ENCODE data around the gene CDH4. TPM values are rescaled to one million over a fixed set of nuclear protein-coding genes. Genes with fewer than 3 reads are reported as not detected.

CDH4 gene
- total RNA-seq, 2 experiments from 2014 or later = 0.10 to 0.15 TPM

GRCh38 chr20:61807471-61808160 lies 555.6 kb downstream of the CDH4 start:
- H3K4me1 Mint-ChIP-seq (ENCODE audit: low read depth) = peaks cover 6% of the 10 kb centered on the region
- H3K27ac Mint-ChIP-seq = no peak overlapping the region
- no peaks in the 10 kb centered on the region for H3K9me3 Mint-ChIP-seq
- H3K36me3 Mint-ChIP-seq (ENCODE audit: low read depth) = no peaks in the 10 kb centered on the region
- intact Hi-C loops (cut with micrococcal nuclease) = no loop called here
- no peak for DNase-seq
- peaks cover 5% of the 10 kb centered on the region for H3K27me3 Mint-ChIP-seq (ENCODE audit: low read depth)
- CTCF ChIA-PET = no interaction called here
- no peak overlapping the region for H3K4me3 Mint-ChIP-seq

- H3K9me3 Mint-ChIP-seq = no peaks in the 10 kb centered on the region
- H3K4me1 Mint-ChIP-seq (ENCODE audit: low read depth) = peaks cover 4% of the 10 kb centered on the region
- H3K36me3 Mint-ChIP-seq (ENCODE audit: low read depth) = no peaks in the 10 kb centered on the region
- peaks cover 3% of the 10 kb centered on the region for H3K27me3 Mint-ChIP-seq (ENCODE audit: low read depth)
- CTCF ChIA-PET = no interaction called here
- no peak for DNase-seq
- no peak overlapping the region for H3K27ac Mint-ChIP-seq
- no peak overlapping the region for H3K4me3 Mint-ChIP-seq
- intact Hi-C loops (cut with micrococcal nuclease) = no loop called here
Measured at GRCh38 chr20:61808447-61808846, 556.4 kb downstream of the CDH4 start.

- Mint-ChIP-seq H3K4me1 (ENCODE audit: low read depth) (peaks cover 1% of the 10 kb centered on the region), H3K27ac (no peak overlapping the region), H3K4me3 (no peak overlapping the region), H3K36me3 (ENCODE audit: low read depth) (no peaks in the 10 kb centered on the region), H3K27me3 (ENCODE audit: low read depth) (no peaks in the 10 kb centered on the region), H3K9me3 (no peaks in the 10 kb centered on the region)
- DNase-seq = no peak
- CTCF ChIA-PET = no interaction called here
- intact Hi-C loops (cut with micrococcal nuclease) = no loop called here
Measured at GRCh38 chr20:61809006-61809770, 557.1 kb downstream of the CDH4 start.

GRCh38 chr20:61810066-61810737 lies 558.1 kb downstream of the CDH4 start:
- DNase-seq = no peak
- no peaks in the 10 kb centered on the region for H3K4me1 Mint-ChIP-seq (ENCODE audit: low read depth)
- H3K27ac Mint-ChIP-seq = no peak overlapping the region
- no peaks in the 10 kb centered on the region for H3K9me3 Mint-ChIP-seq
- intact Hi-C loops (cut with micrococcal nuclease) = no loop called here
- H3K27me3 Mint-ChIP-seq (ENCODE audit: low read depth) = no peaks in the 10 kb centered on the region
- no peaks in the 10 kb centered on the region for H3K36me3 Mint-ChIP-seq (ENCODE audit: low read depth)
- H3K4me3 Mint-ChIP-seq = no peak overlapping the region
- CTCF ChIA-PET = no interaction called here

- H3K4me1 Mint-ChIP-seq (ENCODE audit: low read depth) = no peaks in the 10 kb centered on the region
- no peak overlapping the region for H3K4me3 Mint-ChIP-seq
- intact Hi-C loops (cut with micrococcal nuclease) = no loop called here
- no peaks in the 10 kb centered on the region for H3K9me3 Mint-ChIP-seq
- H3K36me3 Mint-ChIP-seq (ENCODE audit: low read depth) = no peaks in the 10 kb centered on the region
- no peaks in the 10 kb centered on the region for H3K27me3 Mint-ChIP-seq (ENCODE audit: low read depth)
- no peak overlapping the region for H3K27ac Mint-ChIP-seq
- no peak for DNase-seq
- CTCF ChIA-PET = no interaction called here
Measured at GRCh38 chr20:61810738-61811135, 558.7 kb downstream of the CDH4 start.

GRCh38 chr20:61811166-61811565 lies 559.1 kb downstream of the CDH4 start:
- Mint-ChIP-seq H3K27me3 (ENCODE audit: low read depth) (no peaks in the 10 kb centered on the region), H3K36me3 (ENCODE audit: low read depth) (no peaks in the 10 kb centered on the region), H3K9me3 (no peaks in the 10 kb centered on the region), H3K4me3 (no peak overlapping the region), H3K27ac (no peak overlapping the region), H3K4me1 (ENCODE audit: low read depth) (no peaks in the 10 kb centered on the region)
- CTCF ChIA-PET = no interaction called here
- intact Hi-C loops (cut with micrococcal nuclease) = no loop called here
- no peak for DNase-seq

GRCh38 chr20:61812121-61812844 lies 560.2 kb downstream of the CDH4 start:
- CTCF ChIA-PET = no interaction called here
- Mint-ChIP-seq H3K27me3 (ENCODE audit: low read depth) (no peaks in the 10 kb centered on the region), H3K4me3 (no peak overlapping the region), H3K36me3 (ENCODE audit: low read depth) (no peaks in the 10 kb centered on the region), H3K4me1 (ENCODE audit: low read depth) (no peaks in the 10 kb centered on the region), H3K27ac (no peak overlapping the region), H3K9me3 (no peaks in the 10 kb centered on the region)
- no peak for DNase-seq
- intact Hi-C loops (cut with micrococcal nuclease) = no loop called here

GRCh38 chr20:61812845-61813485 lies 560.9 kb downstream of the CDH4 start:
- no peaks in the 10 kb centered on the region for H3K4me1 Mint-ChIP-seq (ENCODE audit: low read depth)
- H3K27ac Mint-ChIP-seq = no peak overlapping the region
- no peaks in the 10 kb centered on the region for H3K27me3 Mint-ChIP-seq (ENCODE audit: low read depth)
- no peaks in the 10 kb centered on the region for H3K36me3 Mint-ChIP-seq (ENCODE audit: low read depth)
- CTCF ChIA-PET = no interaction called here
- H3K9me3 Mint-ChIP-seq = no peaks in the 10 kb centered on the region
- intact Hi-C loops (cut with micrococcal nuclease) = no loop called here
- DNase-seq = no peak
- no peak overlapping the region for H3K4me3 Mint-ChIP-seq

GRCh38 chr20:61813791-61814190 lies 561.7 kb downstream of the CDH4 start:
- Mint-ChIP-seq H3K27ac (no peak overlapping the region), H3K27me3 (ENCODE audit: low read depth) (no peaks in the 10 kb centered on the region), H3K4me3 (no peak overlapping the region), H3K4me1 (ENCODE audit: low read depth) (no peaks in the 10 kb centered on the region), H3K36me3 (ENCODE audit: low read depth) (no peaks in the 10 kb centered on the region), H3K9me3 (no peaks in the 10 kb centered on the region)
- CTCF ChIA-PET = no interaction called here
- no peak for DNase-seq
- intact Hi-C loops (cut with micrococcal nuclease) = no loop called here

GRCh38 chr20:61814244-61814643 lies 562.2 kb downstream of the CDH4 start:
- H3K4me1 Mint-ChIP-seq (ENCODE audit: low read depth) = no peaks in the 10 kb centered on the region
- no peaks in the 10 kb centered on the region for H3K36me3 Mint-ChIP-seq (ENCODE audit: low read depth)
- intact Hi-C loops (cut with micrococcal nuclease) = no loop called here
- DNase-seq = no peak
- no peaks in the 10 kb centered on the region for H3K9me3 Mint-ChIP-seq
- CTCF ChIA-PET = no interaction called here
- H3K27ac Mint-ChIP-seq = no peak overlapping the region
- H3K4me3 Mint-ChIP-seq = no peak overlapping the region
- no peaks in the 10 kb centered on the region for H3K27me3 Mint-ChIP-seq (ENCODE audit: low read depth)

GRCh38 chr20:61814726-61815125 lies 562.7 kb downstream of the CDH4 start:
- intact Hi-C loops (cut with micrococcal nuclease) = no loop called here
- H3K27ac Mint-ChIP-seq = no peak overlapping the region
- no peaks in the 10 kb centered on the region for H3K4me1 Mint-ChIP-seq (ENCODE audit: low read depth)
- no peaks in the 10 kb centered on the region for H3K36me3 Mint-ChIP-seq (ENCODE audit: low read depth)
- no peak overlapping the region for H3K4me3 Mint-ChIP-seq
- no peaks in the 10 kb centered on the region for H3K27me3 Mint-ChIP-seq (ENCODE audit: low read depth)
- CTCF ChIA-PET = no interaction called here
- H3K9me3 Mint-ChIP-seq = no peaks in the 10 kb centered on the region
- DNase-seq = no peak

GRCh38 chr20:61815176-61815575 lies 563.1 kb downstream of the CDH4 start:
- no peaks in the 10 kb centered on the region for H3K9me3 Mint-ChIP-seq
- no peaks in the 10 kb centered on the region for H3K27me3 Mint-ChIP-seq (ENCODE audit: low read depth)
- H3K36me3 Mint-ChIP-seq (ENCODE audit: low read depth) = no peaks in the 10 kb centered on the region
- H3K4me1 Mint-ChIP-seq (ENCODE audit: low read depth) = no peaks in the 10 kb centered on the region
- intact Hi-C loops (cut with micrococcal nuclease) = no loop called here
- H3K4me3 Mint-ChIP-seq = no peak overlapping the region
- CTCF ChIA-PET = no interaction called here
- no peak overlapping the region for H3K27ac Mint-ChIP-seq
- no peak for DNase-seq
